ENCODE measurements around the gene DOK3. TPM values are rescaled to one million over a fixed set of nuclear protein-coding genes. Genes with fewer than 3 reads are reported as not detected.

Gene DOK3
- total RNA-seq, 1 donor from 2014 or later = 3.0 TPM

DNA sequence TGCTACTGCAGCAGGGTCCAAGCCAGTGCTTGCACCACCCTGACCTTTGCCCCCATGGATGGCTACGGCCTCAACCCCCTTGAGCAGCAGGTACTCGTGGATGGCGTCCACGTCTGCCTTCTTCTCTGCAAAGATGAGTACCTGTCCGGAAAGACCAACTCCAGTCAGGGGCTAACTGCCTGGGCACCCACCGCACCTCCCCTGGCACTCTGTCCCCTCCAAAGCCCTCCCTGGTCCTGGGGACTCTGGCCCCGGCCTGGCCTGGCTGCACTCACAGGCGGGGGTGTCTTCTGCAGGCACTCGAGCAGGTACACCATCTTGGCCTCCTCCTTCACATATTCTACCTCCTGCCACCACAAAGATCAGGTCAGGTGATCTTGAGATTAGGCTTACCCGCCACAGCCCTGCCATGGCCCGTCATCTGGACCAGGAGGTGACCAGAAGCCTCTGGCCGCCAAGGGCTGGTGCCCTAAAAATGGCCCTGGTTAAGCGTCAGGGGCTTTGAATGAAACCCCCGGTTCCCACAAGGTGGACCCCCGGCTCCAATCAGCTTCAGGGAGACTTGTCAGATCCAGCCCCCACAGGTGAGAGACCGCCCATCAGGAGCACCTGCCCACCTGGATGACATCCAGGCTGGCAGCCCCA, 3.2 kb upstream of the DOK3 start:
- no peak for DNase-seq

DNA sequence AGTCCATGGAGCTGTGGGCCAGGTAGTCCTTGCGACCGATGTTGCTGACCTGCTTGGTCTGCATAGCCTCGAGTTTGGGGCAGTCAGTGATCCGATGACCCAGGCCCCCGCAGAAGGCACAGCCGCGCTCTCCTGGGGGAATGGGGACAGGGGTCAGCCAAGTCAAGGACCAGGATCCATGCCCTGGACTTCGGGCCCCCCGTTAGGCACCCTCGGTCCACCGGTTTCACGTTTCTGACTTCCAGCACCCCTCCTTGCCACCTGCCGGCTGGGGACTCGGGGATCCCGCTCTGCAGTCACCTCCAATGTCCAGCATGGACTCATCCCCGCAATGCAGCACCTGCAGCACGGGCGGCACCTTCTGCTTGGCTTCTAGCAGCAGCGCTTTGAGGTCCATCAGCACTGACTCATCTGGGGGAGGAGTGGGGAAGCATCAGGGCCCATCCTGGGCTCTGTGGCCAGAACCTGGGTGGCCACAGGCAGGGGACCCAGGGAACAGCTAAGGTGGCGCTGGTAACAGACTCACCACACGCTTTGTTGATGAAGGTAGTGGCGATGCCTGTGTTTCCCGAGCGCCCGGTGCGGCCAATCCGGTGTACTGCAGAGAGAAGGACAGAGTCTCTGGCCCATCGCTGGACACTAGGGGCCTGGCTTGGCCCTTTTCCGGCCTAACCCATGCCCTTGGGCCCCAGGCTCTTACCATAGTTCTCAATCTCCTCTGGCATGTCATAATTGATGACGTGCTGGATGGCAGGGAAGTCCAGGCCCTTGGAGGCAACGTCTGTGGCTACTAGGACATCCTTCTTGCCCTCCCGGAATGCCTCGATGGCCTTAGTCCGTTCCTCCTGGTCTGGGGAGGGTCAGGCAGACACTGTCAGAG, 2.4 kb upstream of the DOK3 start:
- DNase-seq = no peak

DNA sequence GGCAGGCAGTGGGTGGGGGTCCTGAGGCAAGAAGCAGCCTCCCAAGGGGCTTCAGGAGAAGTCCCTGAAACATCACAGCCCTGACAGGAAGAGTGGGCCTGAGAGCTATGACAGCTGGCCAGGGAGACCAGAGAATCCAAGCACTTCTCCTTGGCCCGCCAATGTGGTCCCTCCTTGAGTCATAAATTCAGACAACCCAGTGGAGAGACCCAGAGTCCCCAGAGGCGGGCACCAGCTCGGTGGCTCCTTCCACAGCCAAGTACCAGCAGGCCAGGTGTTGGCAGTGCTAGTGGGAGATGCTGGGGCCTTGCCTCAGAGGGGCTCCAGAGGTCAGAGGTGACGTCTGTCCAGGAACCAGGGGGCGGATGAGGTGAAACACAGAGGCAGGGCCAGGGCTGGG, 1.6 kb upstream of the DOK3 start:
- no peak for DNase-seq

DNA sequence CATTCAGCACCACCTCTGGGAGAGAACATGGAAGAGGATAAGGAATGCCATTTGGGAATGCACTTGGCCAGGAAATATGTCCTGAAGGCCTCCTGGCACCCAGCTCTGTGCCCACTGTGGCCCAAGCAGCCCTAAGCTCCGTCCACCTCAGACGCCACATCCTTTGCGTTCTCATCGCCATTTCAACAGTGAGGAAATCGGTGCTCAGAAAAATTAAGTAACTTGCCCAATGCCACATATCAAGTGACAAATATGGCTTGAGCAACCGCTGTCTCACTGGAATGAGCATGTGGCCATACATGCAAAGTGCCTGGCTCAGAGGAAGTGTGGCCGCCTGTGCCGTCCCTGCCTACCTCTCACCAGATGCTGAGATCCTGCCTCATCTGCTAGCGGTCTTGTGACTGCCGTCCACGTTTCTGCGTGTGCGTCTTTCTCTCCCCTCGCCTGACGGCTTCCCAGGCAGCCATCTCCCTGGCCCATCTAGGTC, 984 bp upstream of the DOK3 start:
- no peak for DNase-seq

DNA sequence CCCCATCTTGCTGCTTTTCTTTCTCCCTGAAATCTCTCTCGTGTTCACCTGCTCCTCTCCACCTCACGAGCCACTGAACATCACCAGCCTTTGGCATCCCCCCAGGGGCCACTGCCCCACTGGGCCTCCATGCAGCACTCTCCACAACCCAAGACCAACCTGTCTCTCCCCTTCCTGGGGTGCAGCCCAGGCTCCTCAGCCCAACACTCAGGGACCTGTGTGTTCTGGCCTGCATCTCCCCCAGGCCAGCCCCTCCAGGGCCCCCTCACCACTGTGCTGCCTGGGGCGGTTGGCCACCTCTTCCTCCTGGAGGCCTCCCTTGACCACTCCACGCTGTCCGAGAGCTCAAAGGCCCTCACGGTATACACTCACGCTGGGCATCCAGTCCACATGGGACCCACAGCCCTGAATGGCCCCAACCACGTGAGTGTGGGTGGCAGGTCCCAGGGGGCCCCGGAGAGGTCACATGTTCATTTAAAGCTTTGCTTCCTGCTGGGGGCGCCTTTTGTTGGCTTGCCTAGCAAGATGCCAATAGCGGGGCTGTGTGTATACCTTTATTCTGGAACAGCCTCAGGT, 453 bp upstream of the DOK3 start:
- no peak for DNase-seq

DNA sequence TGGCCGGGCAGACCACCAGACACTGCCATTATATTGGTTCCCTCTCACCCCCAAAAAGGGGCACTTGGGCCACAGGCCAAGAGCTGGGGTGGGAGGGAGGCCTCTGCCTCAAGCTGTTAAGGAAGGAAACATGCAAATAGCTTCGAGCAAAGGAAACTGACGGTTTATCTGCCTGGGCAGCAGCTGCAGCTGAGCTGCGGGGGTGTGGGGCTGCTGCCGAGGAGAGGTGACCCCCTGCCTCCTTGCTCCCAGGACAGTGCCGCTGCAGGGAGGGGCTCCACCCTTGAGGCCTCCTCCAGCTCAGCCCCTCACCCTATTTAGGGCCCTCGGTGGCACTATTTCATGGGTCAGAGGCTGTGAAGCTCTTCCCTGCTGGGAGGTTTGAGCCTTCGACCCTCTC, 789 bp downstream of the DOK3 start:
- no peak for DNase-seq

DNA sequence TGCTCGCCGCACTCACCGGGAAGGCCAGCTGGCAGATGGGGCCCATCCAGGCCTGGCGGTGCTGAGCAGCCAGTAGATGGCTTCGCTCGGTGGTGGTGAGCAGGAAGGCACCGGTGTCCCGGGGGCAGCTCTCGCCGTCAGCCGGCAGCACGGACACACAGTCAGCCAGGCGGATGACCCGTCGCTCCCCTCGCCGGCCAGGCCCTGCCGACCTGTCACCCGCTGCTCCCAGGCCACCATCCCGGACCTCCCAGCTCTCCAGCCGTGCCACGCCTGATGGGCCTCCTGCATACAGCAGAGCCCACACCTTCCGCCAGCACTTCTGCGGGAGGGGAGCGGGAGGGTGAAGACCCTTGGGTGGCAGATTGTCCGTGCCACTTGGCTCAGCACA, 1.4 kb downstream of the DOK3 start:
- DNase-seq = no peak

DNA sequence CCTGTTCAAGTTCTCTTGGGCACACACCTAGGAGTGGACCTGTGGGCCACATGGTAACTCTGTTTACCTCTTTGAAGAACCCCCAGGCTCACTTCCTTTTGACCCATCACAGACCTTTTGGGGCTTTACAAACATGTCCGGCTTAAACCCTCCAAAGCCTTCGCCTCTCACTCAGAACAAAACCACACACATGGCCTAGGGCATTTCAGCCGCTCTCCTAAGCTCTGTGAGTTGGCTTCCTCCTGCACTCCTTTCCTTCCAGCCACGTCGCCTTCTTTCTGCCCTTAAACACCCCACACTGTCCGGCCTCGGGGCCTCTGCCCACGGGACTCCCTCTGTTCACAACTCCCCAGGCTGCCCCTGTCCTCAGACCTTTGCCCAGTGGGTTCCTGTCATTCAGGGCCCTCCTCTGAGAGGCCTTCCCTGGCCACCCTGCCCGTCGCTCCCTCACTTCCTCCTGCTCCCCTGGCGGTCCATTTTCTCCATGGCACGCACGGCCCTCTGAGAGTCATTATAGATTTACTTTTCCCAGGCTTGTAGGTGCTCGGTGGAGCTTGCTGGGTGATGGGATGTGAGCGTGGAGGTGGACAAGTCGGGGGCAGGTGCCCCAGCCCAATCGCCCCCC, 1.9 kb downstream of the DOK3 start:
- no peak for DNase-seq

DNA sequence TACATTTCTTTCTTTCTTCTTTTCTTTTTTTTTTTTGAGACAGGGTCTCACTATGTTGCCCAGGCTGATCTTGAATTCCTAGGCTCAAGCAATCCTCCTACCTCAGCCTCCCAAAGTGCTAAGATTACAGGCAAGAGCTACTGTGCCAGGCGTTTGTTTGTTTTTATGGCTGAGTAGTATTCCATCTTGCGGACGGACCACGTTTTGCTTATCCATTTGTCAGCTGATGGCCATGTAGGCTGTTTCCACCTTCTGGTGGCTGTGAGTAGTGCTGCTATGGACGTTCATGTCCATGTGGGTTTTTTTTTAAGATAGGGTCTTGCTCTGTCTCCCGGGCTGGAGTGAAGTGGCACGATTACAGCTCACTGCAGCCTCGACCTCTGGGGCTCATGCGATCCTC, 2.5 kb downstream of the DOK3 start:
- no peak for DNase-seq

DNA sequence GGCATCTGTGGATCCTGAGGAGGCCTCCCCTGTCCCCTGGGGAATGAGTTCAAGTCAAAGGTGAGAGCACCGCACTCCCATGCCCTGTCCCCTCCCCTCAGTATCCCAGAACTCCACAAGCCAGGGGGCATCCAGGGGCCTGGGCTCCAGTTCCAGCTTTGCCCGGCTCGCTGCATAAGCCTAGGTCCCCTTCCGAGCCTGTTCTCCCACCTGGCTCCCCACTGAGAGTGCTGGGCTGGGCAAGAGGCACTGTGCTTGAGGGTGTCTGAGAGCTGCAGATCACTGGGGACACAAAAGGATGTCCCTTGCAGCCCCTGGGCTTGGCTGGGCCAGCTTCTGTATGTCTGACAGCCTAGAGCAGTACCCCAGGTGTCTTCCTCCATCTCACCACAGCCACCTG, 4.6 kb downstream of the DOK3 start:
- no peak for DNase-seq

DNA sequence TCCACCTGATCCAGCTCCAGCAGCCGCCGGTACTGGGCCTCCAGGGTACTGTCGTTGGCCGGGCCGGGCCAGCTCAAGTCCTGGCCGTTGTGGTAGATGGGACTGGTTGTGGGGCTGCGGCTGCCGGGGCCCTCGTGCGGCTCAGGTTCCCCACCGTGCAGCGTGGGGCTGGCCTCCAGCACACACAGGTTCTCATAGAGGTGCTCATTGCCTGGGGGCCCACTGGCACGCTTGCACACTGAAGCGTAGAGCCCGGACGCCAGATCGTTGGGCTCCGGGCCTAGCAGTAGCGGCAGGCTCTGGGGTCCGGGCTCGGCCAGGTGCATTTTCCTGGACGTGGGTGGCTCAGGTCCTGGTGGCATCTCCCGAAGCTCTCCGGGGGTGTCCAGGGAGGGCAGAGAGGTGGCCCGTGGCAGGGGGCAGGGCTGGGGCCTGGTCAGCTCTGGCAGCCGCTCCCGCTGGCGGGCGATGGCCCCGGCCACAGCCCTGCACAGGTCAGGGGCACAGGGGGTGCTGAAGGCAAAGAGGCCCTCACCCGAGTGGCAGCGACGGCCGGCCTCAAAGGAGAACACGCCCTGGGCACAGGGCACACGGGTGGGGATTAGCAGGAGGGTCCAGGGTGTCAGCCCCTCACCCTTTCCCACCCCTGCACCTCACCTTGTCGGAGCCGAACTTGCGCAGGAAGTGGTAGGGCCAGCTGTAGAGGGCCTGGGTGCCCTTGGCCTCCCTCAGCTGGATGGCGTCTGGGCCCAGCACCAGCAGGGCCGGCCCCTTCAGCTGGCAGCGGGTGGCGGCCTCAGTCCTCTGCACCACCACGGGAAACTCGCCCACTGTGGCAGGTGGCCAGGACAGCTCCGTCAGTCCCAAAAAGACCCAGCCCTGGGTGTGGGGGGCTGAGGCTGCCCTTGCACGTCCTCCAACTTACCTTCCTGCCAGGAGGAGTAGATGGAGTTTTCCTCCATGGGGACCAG, 5.3 kb downstream of the DOK3 start:
- DNase-seq = no peak

DNA sequence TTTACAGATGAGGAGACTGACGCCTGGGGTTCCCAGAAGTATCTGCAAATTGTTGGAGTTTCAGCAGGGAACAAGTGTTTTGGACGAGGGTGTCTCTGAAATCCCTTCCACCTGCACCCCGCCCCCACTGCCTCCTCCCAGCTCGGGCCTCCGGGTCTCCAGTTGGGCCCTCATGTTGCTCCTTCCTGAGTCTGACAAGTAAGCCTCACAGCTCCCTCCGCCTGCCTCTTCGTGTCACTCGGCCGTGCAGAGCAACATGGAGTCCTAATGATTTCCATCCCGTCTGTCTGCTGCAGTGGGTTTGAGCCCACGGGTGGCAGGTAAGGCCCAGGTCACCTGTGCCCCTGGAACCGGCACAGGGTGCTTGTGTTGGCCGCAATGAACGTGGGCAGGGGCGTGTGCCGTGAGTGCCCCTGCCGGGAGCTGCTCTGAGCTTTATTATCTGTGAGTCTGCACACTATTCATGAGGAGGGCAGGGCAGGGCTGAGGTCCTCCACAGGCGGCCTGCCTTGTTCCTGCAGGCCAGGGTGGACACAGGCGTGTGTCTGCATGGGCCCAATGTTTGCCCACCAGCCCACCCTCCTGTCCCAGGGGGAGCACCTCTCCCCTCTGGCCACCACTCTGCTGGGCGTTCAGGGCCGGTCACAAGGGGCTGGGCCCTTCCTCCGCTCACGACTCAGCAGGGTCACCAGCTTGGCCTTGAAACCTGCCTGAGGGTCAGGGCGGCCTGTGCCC, 6.1 kb downstream of the DOK3 start:
- no peak for DNase-seq

DNA sequence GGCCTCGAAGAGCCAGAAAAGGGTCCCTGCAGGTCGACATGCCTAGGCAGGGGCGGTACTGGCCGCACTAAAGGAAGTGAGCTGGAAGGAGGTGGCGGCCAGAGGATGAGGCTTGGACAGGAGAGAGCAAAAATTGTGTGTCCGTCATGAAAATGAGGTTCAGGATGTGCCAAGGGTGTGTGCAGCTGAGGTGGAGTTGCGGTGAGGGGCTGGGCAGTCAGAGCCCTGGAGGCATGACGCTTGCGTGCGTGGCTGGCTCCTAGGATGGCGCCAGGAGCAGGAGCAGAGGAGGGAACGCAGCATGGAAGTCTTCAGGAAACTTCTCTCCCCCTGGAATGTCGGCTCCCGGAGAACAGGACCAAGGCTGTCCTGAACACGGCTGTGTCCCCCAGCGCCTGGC, 6.7 kb downstream of the DOK3 start:
- DNase-seq = no peak

DNA sequence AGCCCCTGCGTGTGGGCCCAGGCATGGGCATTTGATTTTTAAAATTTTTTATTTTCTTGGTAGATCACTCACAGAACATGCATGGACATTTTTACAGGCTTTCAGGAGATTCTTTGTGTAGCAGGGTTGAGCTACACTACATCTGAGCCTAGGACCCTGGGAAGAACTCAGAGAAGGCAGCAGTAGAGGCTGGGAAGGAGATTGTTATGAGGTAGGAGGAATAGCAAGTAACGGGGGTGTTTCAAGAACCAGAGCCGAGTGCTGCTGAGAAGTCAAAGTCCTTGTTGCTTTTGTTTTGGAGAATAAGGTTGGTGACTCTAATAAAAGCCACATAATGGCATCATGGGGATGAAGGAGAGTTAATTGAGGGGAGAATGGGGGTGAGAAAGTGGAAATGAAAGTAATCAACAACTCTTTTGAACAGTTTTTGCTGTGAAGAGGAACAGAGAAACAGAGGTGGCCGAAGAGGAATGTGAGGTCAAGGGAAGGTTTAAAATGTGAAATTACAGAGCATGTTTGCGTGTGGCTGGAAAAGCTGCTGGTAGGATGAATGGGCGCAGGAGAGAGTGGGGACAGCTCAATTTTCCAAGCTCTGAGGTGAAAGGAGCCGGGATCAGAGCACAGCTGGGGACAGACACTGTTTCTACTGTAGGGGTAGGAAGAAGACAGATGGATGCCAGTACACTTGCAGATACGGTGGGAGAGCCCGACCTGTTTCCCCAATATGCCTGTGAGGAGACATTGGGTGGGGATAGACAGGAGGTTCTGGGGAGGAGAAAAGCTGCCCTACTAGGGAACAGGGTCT, 7.5 kb downstream of the DOK3 start:
- no peak for DNase-seq

DNA sequence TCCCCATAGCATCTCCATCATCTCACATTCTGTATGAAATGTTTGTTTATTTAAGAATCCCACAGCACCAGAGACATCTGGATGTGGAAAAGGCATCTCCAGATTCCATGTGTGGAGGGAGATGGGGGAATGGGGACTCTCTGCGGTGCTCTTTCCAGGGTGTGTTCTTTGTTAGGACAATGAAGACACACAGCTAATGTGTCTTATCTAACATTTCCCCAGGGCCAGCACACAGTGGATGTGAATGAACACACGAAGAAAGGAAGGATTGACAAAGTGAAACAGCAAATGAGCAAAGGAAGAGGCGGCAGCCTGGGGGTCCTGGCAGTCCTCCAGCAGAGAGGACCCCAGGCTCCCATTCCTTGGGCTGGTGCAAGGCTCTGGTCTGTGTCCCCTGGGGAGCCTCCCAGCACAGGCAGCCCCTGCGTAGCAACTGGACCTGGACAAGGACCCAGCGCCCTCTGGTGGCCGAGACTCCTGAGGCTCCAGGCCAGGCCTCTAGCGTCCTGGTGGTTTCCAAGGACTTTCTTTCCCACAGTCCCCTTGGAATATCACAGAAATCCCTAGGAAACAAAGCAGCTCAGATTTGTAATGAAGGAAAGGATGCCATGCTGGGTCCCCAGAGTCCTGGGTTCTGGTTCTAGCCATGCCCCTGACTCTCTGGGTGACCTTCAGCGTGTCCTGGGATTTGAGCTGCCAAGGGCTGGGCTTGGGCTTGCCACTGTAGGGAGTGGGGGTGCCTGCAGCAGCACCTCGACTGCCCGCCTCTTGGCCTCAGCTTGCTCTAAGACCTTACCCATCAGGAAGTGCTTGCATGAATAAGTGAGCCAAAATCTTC, 8.7 kb downstream of the DOK3 start:
- peak; percentile 83 for DNase-seq

DNA sequence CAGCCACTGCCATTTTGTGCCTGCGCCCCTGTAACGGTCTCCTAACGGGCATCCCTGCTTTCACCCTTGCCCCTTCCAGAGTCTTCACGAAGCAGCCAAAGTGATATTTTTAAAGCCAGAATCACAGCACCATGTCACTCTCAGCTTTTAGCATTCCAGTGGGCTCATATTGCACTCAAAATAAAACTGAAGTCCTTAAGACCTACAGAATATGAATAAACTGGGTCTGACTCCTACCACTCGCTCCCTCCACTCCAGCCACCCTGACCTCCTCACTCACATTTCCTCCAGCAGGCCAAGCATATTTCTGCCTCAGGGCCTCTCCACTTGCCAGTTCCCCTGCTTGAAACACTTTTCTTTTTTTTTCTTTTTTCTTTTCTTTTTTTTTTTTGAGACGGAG, 9.8 kb downstream of the DOK3 start:
- no peak for DNase-seq

DNA sequence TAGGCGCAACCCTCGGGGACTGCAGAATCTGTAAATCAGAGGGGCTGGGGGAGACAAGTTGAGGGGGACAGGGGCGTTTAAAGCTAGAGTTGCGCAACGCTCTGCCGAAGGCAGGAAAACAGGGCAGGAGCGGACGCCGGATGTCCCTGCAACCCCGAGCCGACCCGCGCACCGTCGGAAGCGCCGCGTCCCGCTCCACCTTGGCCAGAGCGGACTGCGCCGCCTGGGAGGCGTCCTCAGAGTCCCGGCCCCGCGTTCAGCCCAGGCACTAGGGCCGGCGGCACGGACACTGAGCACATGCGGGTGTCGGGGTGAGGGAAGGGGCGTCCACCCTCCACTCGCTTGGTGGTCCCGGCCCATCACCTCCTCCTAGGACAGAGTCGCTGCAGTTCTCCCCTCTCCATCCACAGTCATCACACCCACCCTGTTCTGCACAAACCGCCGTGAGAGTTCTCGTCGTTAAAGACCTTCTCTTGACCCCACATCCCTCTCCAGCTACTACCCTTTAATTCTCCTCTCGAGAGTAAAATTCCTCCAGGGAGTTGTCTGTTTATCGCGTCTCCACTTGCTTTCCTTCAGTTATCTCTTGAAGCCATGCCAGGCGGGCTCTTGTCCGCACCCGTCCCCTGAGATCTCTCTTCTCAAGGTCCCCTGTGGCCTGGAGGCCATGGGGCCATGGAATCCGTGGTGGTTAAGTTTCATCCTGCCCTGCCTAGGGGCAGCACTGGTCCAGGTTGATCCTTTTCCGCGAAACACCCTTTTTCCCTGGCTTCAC, 11.4 kb downstream of the DOK3 start:
- no peak for DNase-seq

DNA sequence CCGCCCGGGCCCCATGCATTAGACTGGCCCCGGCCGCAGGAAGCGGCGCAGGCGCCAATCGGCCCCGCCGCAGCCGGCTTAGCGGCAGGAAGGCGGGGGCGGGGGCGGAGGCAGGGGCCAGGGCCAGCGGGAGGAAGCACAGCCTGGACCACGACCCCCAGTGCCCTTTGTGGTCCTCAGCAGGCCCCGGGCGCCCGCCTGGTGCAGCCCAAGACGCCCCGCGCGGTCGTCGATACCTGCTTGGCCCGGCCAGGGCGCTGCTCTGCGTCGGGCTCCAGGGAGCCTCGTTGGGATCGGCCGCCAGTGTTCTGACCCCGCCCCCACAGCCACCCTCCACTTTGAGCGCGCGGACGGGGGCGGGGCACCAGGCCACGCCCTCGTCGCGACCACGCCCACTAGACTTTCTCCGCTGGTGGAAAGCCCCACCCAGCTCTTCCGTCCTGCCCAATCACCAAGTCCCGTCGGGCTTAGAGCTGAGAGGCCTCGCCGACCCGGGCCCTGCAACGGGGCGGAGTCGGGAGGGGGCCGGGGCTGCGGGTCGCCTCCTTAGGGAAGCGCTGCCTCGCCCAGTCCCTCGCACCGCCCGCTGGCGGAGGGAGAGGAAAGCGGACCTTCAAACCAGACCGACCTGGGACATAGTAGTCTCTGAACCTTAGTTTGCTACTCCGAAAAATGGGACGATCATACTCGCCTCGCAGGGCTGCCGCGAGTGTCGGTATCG, 12.2 kb downstream of the DOK3 start, which contains the start of gene PDLIM7:
Gene PDLIM7, minus strand, starts transcription at position 313 of the 721 bp plus-strand sequence. CDS start 1,092 bp downstream, outside the sequence.
- peak; percentile 81 for DNase-seq

Data from occipital lobe (tissue), 2 donors.